ENCODE data around the gene TRHDE. TPM values are rescaled to one million over a fixed set of nuclear protein-coding genes. Genes with fewer than 3 reads are reported as not detected.

The TRHDE gene
- total RNA-seq, 1 experiment from 2014 or later, result 1.9 TPM

DNA sequence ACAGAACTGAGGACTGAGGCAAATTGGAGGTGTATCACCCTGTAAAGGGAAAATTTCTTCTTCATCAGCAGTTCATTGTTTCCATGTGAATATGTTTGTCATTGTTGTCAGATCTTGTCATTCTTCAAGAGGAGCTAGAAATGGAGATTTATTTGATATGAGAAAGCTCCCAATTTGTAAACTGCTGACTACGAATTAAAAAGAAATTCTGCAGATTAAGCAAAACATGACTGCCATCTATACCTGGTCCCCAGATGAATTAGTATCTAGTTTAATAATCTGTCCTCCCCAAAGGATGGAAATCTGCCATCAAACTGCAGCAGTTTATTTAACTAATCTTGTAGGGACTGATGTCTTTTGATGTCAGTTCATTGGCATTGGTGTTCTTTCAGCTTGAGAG is 162.8 kb downstream of the TRHDE start:
- intact Hi-C loops (cut with micrococcal nuclease; ENCODE audit: unreplicated experiment), result no loop called here
- Histone ChIP-seq H3K4me1 (ENCODE audit: control insufficient read depth, insufficient read depth, low read length) (no peaks in the 10 kb centered on the region), H3K27ac (ENCODE audit: low read length) (no peak overlapping the region), H3K9me3 (ENCODE audit: control insufficient read depth, insufficient read depth, low read depth, low read length) (no peaks in the 10 kb centered on the region), H3K36me3 (ENCODE audit: control insufficient read depth, insufficient read depth, low read length) (no peaks in the 10 kb centered on the region), H3K4me3 (ENCODE audit: low read depth in 2 of 2, low read length in 2 of 2) (no peak overlapping the region), H3K27me3 (ENCODE audit: control insufficient read depth, insufficient read depth, low read length) (no peaks in the 10 kb centered on the region)
- POLR2A ChIA-PET, result no interaction called here
- CTCF ChIA-PET, result no interaction called here
- TF ChIP-seq CTCF (IDR thresholded peaks at IDR 0.05) (no peak), TCF7L2 (IDR thresholded peaks at IDR 0.05; ENCODE audit: low read depth, low read length) (no peak), REST (IDR thresholded peaks at IDR 0.05; ENCODE audit: insufficient read depth in 1 of 2, low read depth in 2 of 2, low read length in 1 of 2) (no peak), SIN3A (IDR thresholded peaks at IDR 0.05; ENCODE audit: borderline replicate concordance, insufficient read depth, low read depth, low read length) (no peak), POLR2AphosphoS5 (IDR thresholded peaks at IDR 0.05; ENCODE audit: low read depth, low read length) (no peak)
- in situ Hi-C loops (cut with HindIII; ENCODE audit: low pct_unique_long_range_greater_than_20kb, low sequenced_read_pairs), result no loop called here
- no TSS peak for BruUV-seq (replicated peaks)
- no peak for DNase-seq (ENCODE audit: low read depth, low spot score)
- ATAC-seq, result no peak

DNA sequence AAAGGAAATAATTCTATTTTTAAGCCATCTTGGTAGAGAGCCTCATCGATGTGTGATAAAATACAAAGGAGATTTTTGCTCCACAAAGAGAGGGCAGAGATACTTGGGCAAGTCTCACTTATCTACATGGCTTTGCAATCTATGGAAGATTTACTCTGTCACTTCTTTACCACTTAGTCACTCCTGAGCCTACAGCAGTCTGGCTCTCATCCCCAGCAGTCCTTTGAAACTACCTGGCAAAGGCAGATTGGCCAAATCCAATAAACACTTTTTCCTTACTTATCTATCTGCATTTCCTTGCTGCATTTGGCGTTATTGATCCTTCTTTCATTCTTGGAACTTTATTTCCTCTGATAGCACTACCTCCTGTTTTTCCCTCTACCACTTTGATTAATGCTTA is 170.0 kb downstream of the TRHDE start:
- intact Hi-C loops (cut with micrococcal nuclease; ENCODE audit: unreplicated experiment) (no loop called here), in situ Hi-C loops (cut with HindIII; ENCODE audit: low pct_unique_long_range_greater_than_20kb, low sequenced_read_pairs) (no loop called here)
- ChIA-PET POLR2A (no interaction called here), CTCF (no interaction called here)
- Histone ChIP-seq H3K27ac (ENCODE audit: low read length) (no peak overlapping the region), H3K9me3 (ENCODE audit: control insufficient read depth, insufficient read depth, low read depth, low read length) (no peaks in the 10 kb centered on the region; the same call in 1 of the 2 replicates), H3K27me3 (ENCODE audit: control insufficient read depth, insufficient read depth, low read length) (no peaks in the 10 kb centered on the region), H3K36me3 (ENCODE audit: control insufficient read depth, insufficient read depth, low read length) (no peaks in the 10 kb centered on the region), H3K4me3 (ENCODE audit: low read depth in 2 of 2, low read length in 2 of 2) (no peak overlapping the region), H3K4me1 (ENCODE audit: control insufficient read depth, insufficient read depth, low read length) (no peaks in the 10 kb centered on the region)
- DNase-seq (ENCODE audit: low read depth, low spot score) (no peak), ATAC-seq (no peak)
- BruUV-seq (replicated peaks), result no TSS peak
- TF ChIP-seq REST (IDR thresholded peaks at IDR 0.05; ENCODE audit: insufficient read depth in 1 of 2, low read depth in 2 of 2, low read length in 1 of 2) (no peak), CTCF (IDR thresholded peaks at IDR 0.05) (no peak), SIN3A (IDR thresholded peaks at IDR 0.05; ENCODE audit: borderline replicate concordance, insufficient read depth, low read depth, low read length) (no peak), POLR2AphosphoS5 (IDR thresholded peaks at IDR 0.05; ENCODE audit: low read depth, low read length) (no peak), TCF7L2 (IDR thresholded peaks at IDR 0.05; ENCODE audit: low read depth, low read length) (no peak)

All from Panc1 (cell line).